Measurements from ENCODE around the gene GNB1.
"Not testable (repeated sequence)": the region's sequence is repeated elsewhere in the genome, so short reads cannot be mapped to it uniquely, and the experiment has no call there.

Gene GNB1

DNA sequence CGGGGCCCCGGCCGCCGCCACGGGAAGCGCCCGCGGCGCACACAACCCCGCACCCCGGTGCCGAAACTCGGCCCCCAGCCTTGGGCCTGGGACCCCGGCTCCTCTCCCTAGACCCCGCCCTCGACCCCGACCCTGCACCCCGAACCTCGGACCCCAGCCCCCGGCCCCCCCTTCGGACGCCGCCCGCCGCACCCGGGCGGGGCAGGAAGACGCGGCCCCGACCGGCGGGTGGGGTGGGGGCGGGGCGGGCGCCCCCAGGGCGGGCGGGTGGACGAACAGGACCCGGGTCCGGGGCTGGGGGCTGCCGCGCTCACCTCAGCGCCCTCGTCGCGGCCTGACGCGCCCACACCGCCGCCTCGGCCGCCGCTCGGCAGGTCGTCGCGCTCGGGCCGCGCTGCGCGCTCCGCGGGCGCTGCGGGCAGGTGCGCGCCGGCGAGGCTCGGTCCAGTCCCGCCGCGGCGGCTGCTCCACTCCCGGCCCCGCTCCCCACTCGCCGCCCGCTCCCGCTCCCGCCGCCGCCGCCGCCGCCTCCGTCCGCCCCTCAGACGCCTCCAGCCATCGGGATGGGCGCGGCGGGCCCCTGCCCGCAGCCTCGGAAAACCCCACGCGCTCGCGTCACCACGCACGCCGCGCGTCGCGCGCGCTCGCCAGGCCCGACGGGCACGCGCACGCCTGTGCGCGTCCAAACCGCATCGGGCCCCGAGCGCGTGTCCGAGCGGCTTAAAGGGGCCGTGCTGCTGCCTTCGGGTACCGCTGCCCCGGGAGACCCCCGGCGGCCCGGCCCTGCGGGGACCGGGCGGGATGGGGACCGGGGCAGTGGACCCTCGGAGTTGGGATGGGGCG, at the start of gene GNB1:
GNB1 (minus strand) TSS at position 582 of the 843 bp plus-strand sequence. CDS start 65,634 bp downstream, outside the sequence.
- peak; percentile 98 for DNase-seq (ENCODE audit: low spot score)

GRCh38 chr1:1940123-1940425, 49.2 kb upstream of the GNB1 start:
- no peak for DNase-seq (ENCODE audit: low spot score)

DNA sequence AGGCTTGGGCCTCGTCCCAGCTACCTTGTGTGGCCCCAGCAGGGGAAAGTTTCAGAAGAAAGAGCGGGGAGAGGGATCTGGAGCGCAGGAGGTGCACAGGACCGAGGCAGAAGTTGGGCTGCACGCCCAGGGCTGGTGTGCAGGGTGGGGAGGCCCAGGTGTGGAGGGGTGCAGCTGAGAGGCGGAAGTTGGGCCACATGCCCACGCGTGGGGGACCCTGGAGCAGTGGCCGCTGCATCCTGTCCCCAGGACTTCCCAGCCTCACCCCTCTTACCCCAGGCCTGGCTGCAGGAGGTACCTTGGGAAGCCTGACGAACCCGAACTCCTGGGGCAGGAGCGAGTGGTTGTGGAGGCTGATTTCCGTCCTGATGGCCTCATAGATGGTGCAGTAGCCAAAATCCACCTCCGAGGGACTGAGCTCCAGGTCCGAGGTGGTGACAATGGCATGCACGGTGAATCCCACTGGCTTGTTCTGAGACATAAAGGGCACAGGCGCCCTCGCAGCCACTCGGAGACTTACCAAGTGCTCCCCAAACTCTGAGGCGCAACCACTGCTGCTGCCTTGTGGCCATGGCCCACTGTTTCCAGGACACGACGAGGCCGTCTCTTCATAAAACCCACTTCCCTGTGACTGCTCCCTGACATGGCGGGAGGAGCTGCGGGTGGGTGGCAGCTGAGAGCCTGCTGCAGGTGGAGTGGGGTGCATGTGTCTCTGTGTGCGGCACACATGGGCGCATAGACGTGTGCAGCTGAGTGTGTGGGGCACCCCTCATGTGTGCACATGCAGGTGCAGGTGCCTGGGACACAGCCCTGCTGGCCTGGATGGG, 48.6 kb upstream of the GNB1 start:
- DNase-seq (ENCODE audit: low spot score): no peak

- no peak for DNase-seq (ENCODE audit: low spot score)
Measured at GRCh38 chr1:1938613-1939295, 47.9 kb upstream of the GNB1 start.

- no peak for DNase-seq (ENCODE audit: low spot score)
Measured at GRCh38 chr1:1938276-1938573, 47.3 kb upstream of the GNB1 start.

GRCh38 chr1:1937549-1938275, 46.8 kb upstream of the GNB1 start:
- DNase-seq (ENCODE audit: low spot score): no peak

GRCh38 chr1:1937061-1937460, 46.2 kb upstream of the GNB1 start:
- DNase-seq (ENCODE audit: low spot score): no peak

GRCh38 chr1:1934848-1935247, 44.0 kb upstream of the GNB1 start:
- not testable (repeated sequence) for DNase-seq (ENCODE audit: low spot score)

- no peak for DNase-seq (ENCODE audit: low spot score)
Measured at GRCh38 chr1:1929639-1930545, 39.0 kb upstream of the GNB1 start.

GRCh38 chr1:1929102-1929638, 38.3 kb upstream of the GNB1 start:
- DNase-seq (ENCODE audit: low spot score): no peak

DNA sequence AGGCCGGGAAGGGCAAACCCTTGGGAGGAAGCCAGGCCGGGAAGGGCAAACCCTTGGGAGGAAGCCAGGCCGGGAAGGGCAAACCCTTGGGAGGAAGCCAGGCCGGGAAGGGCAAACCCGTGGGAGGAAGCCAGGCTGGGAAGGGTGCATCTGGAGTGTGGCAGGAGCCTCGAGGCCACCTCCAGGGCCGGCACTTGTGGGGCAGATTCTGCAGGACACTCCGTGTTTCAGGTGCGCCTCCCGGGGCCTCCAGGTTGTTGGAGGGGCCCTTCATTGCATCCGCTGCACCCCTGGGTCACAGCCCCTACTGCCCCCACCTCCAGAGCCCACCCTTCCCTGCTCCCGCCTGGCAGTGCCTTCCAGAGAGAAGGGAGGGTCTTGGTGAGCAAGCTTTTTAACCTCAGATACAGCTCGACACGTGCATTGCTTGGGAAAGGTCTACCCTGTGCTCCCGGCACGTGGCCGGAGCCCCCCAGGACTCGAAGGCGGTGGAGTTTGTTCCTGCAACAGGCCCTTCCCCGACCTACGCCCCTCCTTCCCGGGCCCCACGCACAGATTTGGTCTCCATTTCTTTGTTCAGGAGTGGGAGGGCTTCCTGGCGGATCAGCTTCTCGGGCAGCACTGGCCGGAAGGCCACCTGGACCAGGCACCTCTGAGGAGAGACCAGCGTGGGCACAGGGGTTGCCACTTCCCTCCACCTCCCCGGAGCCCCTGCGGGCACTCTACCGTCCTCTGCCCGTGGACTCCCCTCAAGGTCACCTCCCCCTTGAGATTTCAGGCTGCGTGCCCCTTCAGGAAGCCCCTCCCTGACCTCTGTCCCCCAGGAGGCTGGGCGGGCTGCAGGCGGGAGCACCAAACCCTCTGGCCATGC, 37.6 kb upstream of the GNB1 start:
- DNase-seq (ENCODE audit: low spot score): no peak

DNA sequence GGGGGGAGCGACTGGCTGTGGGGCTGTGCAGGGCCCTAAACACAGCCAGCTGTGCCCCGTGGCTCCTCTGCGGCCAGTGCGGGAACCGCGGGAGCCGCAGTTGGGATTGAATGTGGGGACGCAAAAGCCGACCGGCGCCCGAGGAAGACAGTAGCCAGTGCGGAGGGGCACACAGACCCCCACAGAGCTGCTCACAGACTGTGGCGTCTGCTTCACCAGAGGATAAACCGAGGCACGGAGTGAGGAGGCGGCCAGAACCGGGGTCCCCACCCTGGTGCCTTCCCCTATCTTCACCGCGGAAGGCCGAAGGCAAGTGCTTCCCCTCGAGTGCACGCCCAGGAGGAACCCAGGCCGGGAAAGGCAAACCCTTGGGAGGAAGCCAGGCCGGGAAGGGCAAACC, 36.9 kb upstream of the GNB1 start:
- DNase-seq (ENCODE audit: low spot score): no peak

DNA sequence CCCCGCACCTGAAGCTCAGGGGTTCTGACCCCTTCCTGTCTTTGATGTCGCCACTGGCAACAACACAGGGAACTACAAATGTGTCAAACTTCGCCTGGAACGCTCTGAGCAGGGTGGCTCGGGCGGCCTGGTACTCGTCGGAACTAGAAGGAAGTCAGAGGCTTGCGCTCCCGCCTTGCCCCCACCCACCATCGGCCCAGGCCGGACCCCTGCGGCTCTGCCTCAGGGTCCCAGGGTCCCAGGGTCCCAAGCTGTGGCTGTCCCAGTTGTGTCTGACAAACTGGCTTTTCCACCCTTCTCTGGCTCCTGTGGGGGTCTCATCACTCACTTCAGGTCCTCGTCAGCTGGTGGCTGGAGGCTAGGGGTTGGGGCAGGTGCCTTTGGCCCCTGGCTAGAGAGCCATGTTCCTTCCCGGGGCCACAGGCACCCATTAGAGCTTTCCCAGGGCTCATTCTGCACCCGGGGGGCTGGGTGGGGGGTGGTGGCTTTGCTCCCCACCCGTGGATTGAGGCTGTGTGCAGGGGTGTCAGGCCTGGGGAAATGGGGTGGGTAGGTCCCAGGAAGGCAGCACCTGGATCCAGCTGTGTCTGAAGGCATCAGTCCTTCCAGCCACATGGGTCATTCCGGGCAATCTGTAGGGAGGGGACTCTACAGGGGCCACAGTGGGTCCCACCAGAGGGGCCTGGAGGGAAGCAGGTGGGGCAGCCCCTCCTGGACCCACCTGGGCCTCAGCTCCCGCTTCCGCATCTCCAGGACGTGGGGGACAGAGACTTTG, 36.2 kb upstream of the GNB1 start:
- no peak for DNase-seq (ENCODE audit: low spot score)

- DNase-seq (ENCODE audit: low spot score): no peak
Measured at GRCh38 chr1:1926346-1926811, 35.5 kb upstream of the GNB1 start.

GRCh38 chr1:1925437-1926345, 34.8 kb upstream of the GNB1 start:
- DNase-seq (ENCODE audit: low spot score): no peak

DNA sequence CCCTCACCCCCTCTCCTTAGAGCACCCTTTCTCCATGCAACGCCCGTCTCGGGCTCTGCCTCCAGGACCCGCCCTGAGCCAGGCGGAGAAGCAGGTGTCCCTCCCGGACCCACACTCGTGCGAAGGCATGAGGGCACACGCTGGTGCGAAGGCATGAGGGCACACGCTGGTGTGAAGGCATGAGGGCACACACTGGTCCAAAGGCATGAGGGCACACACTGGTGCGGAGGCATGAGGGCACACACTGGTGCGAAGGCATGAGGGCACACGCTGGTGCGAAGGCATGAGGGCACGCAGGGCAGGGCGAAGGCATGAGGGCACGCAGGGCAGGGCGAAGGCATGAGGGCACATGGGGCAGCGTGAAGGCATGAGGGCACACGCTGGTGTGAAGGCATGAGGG, 34.0 kb upstream of the GNB1 start:
- DNase-seq (ENCODE audit: low spot score): no peak

GRCh38 chr1:1924386-1924785, 33.5 kb upstream of the GNB1 start:
- no peak for DNase-seq (ENCODE audit: low spot score)

All from AG08396 (cell line).